CD14-positive monocyte (primary cell): ENCODE measurements around the gene FCSK. TPM values are rescaled to one million over a fixed set of nuclear protein-coding genes. Genes with fewer than 3 reads are reported as not detected.

Experiments
- DNase-seq, 3 donors: peaks; one replicate each; pipeline ENCODE4 v3.0.0-alpha.2; 2011 to 2022
- H2AFZ ChIP-seq: 2 replicates; pipeline ENCODE4 v1.6.0; 2012; ENCODE audit warnings: mild to moderate bottlenecking, low read depth, low read length, inconsistent platforms; ENCODE audit not compliant: insufficient read depth, poor library complexity, severe bottlenecking
- H3K27ac ChIP-seq, 2 donors: 1 replicate in 1 of 2; 2 replicates in 1 of 2; pipeline ENCODE4 v1.5.1; 2012 to 2013; ENCODE audit warnings: low read length in 2 of 2, control low read depth in 1 of 2, inconsistent platforms in 1 of 2, low read depth in 1 of 2, mild to moderate bottlenecking in 1 of 2
- H3K27me3 ChIP-seq, 2 donors: one replicate each; pipeline versions ENCODE4 v1.6.0 to v1.6.1; 2011 to 2013; ENCODE audit warnings: low read length in 2 of 2; ENCODE audit not compliant: control insufficient read depth in 2 of 2, insufficient read depth in 2 of 2
- H3K36me3 ChIP-seq, 2 donors: replicated peaks in 1 of 2; 1 replicate in 1 of 2; 2 replicates in 1 of 2; pipeline versions ENCODE4 v1.5.1 to v1.6.1; 2012 to 2013; ENCODE audit warnings: low read length in 2 of 2, control low read depth in 1 of 2, inconsistent platforms in 1 of 2, mild to moderate bottlenecking in 1 of 2; ENCODE audit not compliant: insufficient read depth in 2 of 2, control insufficient read depth in 1 of 2
- H3K4me1 ChIP-seq, 2 donors: 1 replicate in 1 of 2; 2 replicates in 1 of 2; pipeline versions ENCODE4 v1.5.1 to v1.6.1; 2012 to 2013; ENCODE audit warnings: low read length in 2 of 2, control low read depth in 1 of 2, inconsistent platforms in 1 of 2, mild to moderate bottlenecking in 1 of 2, moderate library complexity in 1 of 2; ENCODE audit not compliant: insufficient read depth in 2 of 2, control insufficient read depth in 1 of 2
- H3K4me2 ChIP-seq: replicated peaks from 2 replicates; pipeline ENCODE3; 2012; ENCODE audit warnings: low read length, moderate library complexity, mild to moderate bottlenecking; ENCODE audit not compliant: poor library complexity, severe bottlenecking; ENCODE audit errors: extremely low read depth
- H3K4me3 ChIP-seq, 3 experiments: fragments of 200-600 bp in 1 of 3; sonication (generic) in 1 of 3; replicated peaks in 1 of 3; 1 replicate in 2 of 3; 2 replicates in 1 of 3; pipeline ENCODE4 v1.5.1; 2011 to 2013; ENCODE audit warnings: low read length in 3 of 3, mild to moderate bottlenecking in 3 of 3, control low read depth in 2 of 3, low read depth in 2 of 3, inconsistent platforms in 1 of 3, moderate library complexity in 1 of 3
- H3K79me2 ChIP-seq: 2 replicates; pipeline ENCODE4 v1.6.0; 2012; ENCODE audit warnings: mild to moderate bottlenecking, control low read depth, inconsistent platforms, low read length, moderate library complexity; ENCODE audit not compliant: insufficient read depth
- H3K9ac ChIP-seq: 2 replicates; pipeline ENCODE4 v1.6.0; 2017; ENCODE audit warnings: low read length, mild to moderate bottlenecking; ENCODE audit not compliant: insufficient read depth, poor library complexity, severe bottlenecking
- H3K9me3 ChIP-seq, 2 donors: replicated peaks in 1 of 2; 1 replicate in 1 of 2; 2 replicates in 1 of 2; pipeline versions ENCODE4 v1.5.1 to v1.6.1; 2012 to 2013; ENCODE audit warnings: low read length in 2 of 2, control low read depth in 1 of 2; ENCODE audit not compliant: control insufficient read depth in 1 of 2, insufficient read depth in 1 of 2
- H4K20me1 ChIP-seq: 2 replicates; pipeline ENCODE4 v1.6.0; 2012; ENCODE audit warnings: mild to moderate bottlenecking, low read length, control low read depth, moderate library complexity; ENCODE audit not compliant: insufficient read depth
- H3K27ac Mint-ChIP-seq, 7 donors: one replicate each; pipeline ENCODE4 v1.8.0; 2020; ENCODE audit warnings: mild to moderate bottlenecking in 7 of 7, mixed read lengths in 7 of 7, moderate library complexity in 6 of 7, inconsistent platforms in 2 of 7
- H3K27me3 Mint-ChIP-seq, 3 donors: one replicate each; pipeline ENCODE4 v1.8.0; 2021 to 2022; ENCODE audit warnings: low read depth in 3 of 3, mild to moderate bottlenecking in 3 of 3, mixed read lengths in 3 of 3, moderate library complexity in 3 of 3, inconsistent platforms in 1 of 3
- H3K36me3 Mint-ChIP-seq, 2 donors: one replicate each; pipeline ENCODE4 v1.8.0; 2020; ENCODE audit warnings: mixed read lengths in 2 of 2, inconsistent platforms in 1 of 2, mild to moderate bottlenecking in 1 of 2
- H3K4me1 Mint-ChIP-seq: one replicate; pipeline ENCODE4 v1.8.0; 2020; ENCODE audit warnings: mild to moderate bottlenecking, mixed read lengths
- H3K4me3 Mint-ChIP-seq, 2 donors: one replicate each; pipeline ENCODE4 v1.8.0; 2020; ENCODE audit warnings: mild to moderate bottlenecking in 2 of 2, mixed read lengths in 2 of 2, moderate library complexity in 1 of 2
- H3K9me3 Mint-ChIP-seq, 7 donors: one replicate each; pipeline ENCODE4 v1.8.0; 2020 to 2022; ENCODE audit warnings: mixed read lengths in 7 of 7, mild to moderate bottlenecking in 6 of 7, moderate library complexity in 6 of 7, inconsistent platforms in 2 of 7
- CTCF ChIP-seq: fragments of 200-600 bp; IDR thresholded peaks from one replicate; pipeline ENCODE4 v1.8.0; 2022; ENCODE audit warnings: antibody characterized with exemption, mild to moderate bottlenecking
- WGBS: methylation state at CpG from one replicate; pipeline ENCODE4 v1.1.5; 2013; ENCODE audit warnings: missing lambda C conversion rate; ENCODE audit not compliant: insufficient coverage; 5-methylcytosine and 5-hydroxymethylcytosine counted together
- intact Hi-C, 2 donors: fragments of 100-400 bp; cut with micrococcal nuclease; formaldehyde crosslinking; loops; one replicate each; pipeline versions ENCODE4 v1.15.0 to v1.15.1; 2023
- polyA plus RNA-seq, 3 donors: library from polyadenylated mRNA; depleted of rRNA in 1 of 3; unstranded in 2 of 3; stranded (reverse) in 1 of 3; fragments of 300-500 nt in 2 of 3; fragments of >200 nt in 1 of 3; fragmentation: Illumina TruSeq in 2 of 3; gene quantifications; 1 replicate in 2 of 3; 2 replicates in 1 of 3; pipeline ENCODE4 v1.2.3, GENCODE V29; 2012 to 2021

The FCSK gene
- polyA plus RNA-seq, 3 donors = 4.2 to 19.0 (median 6.4) TPM

- intact Hi-C loops = no loop called here
Observed at GRCh38 chr16:70478169-70478568, 23.8 kb downstream of the FCSK start.

DNA sequence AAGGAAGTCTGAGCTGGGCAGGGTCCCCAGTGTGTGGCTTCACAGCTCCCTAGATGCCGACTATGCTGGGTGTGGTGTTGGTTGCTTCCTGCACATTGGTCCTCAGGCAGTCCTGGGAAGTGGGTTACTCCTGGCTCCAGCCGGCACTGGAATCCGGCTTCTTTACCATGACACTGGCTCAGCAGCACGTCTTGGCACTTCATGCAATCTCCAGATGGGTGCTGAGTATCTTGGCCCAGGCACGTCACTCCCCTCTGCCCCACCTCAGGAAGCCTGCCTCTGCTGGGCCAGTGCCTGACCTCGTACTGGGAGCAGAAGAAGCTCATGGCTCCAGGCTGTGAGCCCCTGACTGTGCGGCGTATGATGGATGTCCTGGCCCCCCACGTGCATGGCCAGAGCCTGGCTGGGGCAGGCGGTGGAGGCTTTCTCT, 24.5 kb downstream of the FCSK start:
- peaks cover 66 to 83% of the 10 kb centered on the region in 2 donors for H3K36me3 ChIP-seq
- DNase-seq = no peak
- intact Hi-C loops = no loop called here
- Mint-ChIP-seq H3K4me1 (peaks cover 10% of the 10 kb centered on the region), H3K4me3 (no peak overlapping the region), H3K9me3 (no peaks in the 10 kb centered on the region), H3K36me3 (peaks cover 53 to 85% of the 10 kb centered on the region in 2 donors), H3K27ac (no peak overlapping the region), H3K27me3 (no peaks in the 10 kb centered on the region)
- WGBS = 71% methylated on average over 9 of the region's 10 CpGs
- H3K4me1 ChIP-seq = no peaks in the 10 kb centered on the region
- H3K4me2 ChIP-seq = no peak overlapping the region
- H3K27ac ChIP-seq = no peak overlapping the region
- no peak overlapping the region for H3K4me3 ChIP-seq
- H2AFZ ChIP-seq = no peak overlapping the region
- H4K20me1 ChIP-seq = no peaks in the 10 kb centered on the region
- TF ChIP-seq CTCF = no peak
- no peak overlapping the region for H3K9ac ChIP-seq
- H3K27me3 ChIP-seq = no peaks in the 10 kb centered on the region
- no peaks in the 10 kb centered on the region for H3K9me3 ChIP-seq
- H3K79me2 ChIP-seq = no peaks in the 10 kb centered on the region

More at GRCh38 chr16:70478169-70478568, 23.8 kb downstream of the FCSK start:
- 98% methylated on average over 6 of the region's 8 CpGs for WGBS
- Mint-ChIP-seq H3K9me3 (no peaks in the 10 kb centered on the region), H3K27me3 (no peaks in the 10 kb centered on the region), H3K4me3 (no peak overlapping the region), H3K36me3 (peaks cover 52 to 85% of the 10 kb centered on the region in 2 donors), H3K4me1 (peaks cover 10% of the 10 kb centered on the region), H3K27ac (no peak overlapping the region)
- no peaks in the 10 kb centered on the region for H3K79me2 ChIP-seq
- no peak for TF ChIP-seq CTCF
- H3K36me3 ChIP-seq = peaks cover 63 to 83% of the 10 kb centered on the region in 2 donors
- no peaks in the 10 kb centered on the region for H4K20me1 ChIP-seq
- H3K27me3 ChIP-seq = no peaks in the 10 kb centered on the region
- H3K9me3 ChIP-seq = no peaks in the 10 kb centered on the region
- H3K4me3 ChIP-seq = no peak overlapping the region
- H2AFZ ChIP-seq = no peak overlapping the region
- H3K4me2 ChIP-seq = no peak overlapping the region
- no peaks in the 10 kb centered on the region for H3K4me1 ChIP-seq
- no peak overlapping the region for H3K9ac ChIP-seq
- no peak for DNase-seq
- no peak overlapping the region for H3K27ac ChIP-seq
